ENCODE measurements around the gene CALB2. TPM values are rescaled to one million over a fixed set of nuclear protein-coding genes. Genes with fewer than 3 reads are reported as not detected.

Gene CALB2
- total RNA-seq, 3 donors from 2014 or later, result 7.5 to 169 (median 22.2) TPM

DNA sequence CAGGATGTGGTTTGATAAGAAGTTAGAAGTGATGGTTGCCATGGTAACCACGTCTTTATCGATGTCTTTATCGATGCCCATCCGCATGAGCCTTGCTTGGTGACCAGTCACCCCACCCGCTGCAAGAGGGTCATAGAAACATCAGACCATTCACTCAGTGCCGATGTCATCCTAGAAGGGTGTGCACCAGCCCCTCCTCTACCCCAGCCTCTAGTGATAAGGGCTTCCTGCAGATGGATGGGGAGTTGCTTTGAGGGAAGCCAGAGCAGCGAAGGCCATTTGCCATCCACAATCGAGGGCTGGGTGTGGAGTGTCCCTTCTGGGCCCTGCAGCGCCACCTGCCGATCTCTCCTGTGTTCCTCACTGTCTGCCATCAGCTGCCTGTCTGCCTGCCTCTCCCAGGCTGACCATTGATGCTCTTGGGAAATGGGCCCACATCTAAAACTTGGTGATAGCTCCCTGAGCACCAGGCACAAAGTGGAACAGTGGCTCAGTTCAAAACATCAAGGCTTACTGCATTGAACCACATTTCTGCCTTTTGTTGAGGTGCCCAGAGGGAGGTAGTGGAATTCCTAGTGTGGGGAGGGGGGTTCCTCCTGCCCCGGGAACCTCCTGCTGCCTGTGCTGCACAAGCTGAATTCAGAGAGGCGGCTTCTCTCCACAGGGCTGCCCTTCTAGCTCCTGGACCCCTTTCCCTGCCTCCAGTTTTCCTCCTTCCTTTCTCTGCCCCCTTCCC is 8.9 kb downstream of the CALB2 start:
- no peak for DNase-seq (ENCODE audit: low spot score in 2 of 2)
- intact Hi-C loops (cut with DNase I; ENCODE audit: low total_unique reads), result no loop called here
- H3K27ac ChIP-seq, result no peak overlapping the region

DNA sequence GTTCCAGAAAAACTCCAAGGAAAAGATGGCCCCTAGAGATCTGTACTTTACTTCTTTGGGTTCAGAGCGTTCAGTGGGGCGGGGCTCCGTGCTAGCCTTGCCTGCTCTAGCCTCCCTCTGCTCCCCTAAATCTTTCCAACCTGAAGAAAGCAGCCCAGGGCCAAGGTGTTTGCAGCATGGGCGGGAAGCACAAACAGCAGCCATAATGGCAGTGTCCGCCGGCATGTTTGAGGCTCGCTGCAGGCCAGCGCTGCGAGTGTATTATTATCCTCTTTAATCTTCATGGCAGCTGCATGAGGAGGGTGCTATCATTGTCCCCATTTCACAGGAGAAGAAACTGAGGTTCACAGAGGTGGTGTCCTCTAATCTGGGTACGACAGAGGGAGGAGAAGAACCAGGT is 10.4 kb downstream of the CALB2 start:
- TF ChIP-seq, protein P1, sequence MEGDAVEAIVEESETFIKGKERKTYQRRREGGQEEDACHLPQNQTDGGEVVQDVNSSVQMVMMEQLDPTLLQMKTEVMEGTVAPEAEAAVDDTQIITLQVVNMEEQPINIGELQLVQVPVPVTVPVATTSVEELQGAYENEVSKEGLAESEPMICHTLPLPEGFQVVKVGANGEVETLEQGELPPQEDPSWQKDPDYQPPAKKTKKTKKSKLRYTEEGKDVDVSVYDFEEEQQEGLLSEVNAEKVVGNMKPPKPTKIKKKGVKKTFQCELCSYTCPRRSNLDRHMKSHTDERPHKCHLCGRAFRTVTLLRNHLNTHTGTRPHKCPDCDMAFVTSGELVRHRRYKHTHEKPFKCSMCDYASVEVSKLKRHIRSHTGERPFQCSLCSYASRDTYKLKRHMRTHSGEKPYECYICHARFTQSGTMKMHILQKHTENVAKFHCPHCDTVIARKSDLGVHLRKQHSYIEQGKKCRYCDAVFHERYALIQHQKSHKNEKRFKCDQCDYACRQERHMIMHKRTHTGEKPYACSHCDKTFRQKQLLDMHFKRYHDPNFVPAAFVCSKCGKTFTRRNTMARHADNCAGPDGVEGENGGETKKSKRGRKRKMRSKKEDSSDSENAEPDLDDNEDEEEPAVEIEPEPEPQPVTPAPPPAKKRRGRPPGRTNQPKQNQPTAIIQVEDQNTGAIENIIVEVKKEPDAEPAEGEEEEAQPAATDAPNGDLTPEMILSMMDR (IDR thresholded peaks at IDR 0.05), result no peak
- TF ChIP-seq POLR2A (IDR thresholded peaks at IDR 0.05), result no peak
- no peak for TF ChIP-seq POLR2AphosphoS5 (IDR thresholded peaks at IDR 0.05)
- Histone ChIP-seq H3K27me3 (no peaks in the 10 kb centered on the region), H3K4me1 (no peaks in the 10 kb centered on the region), H3K9me3 (no peaks in the 10 kb centered on the region), H3K36me3 (no peaks in the 10 kb centered on the region), H3K4me3 (no peak overlapping the region), H3K27ac (no peak overlapping the region)
- intact Hi-C loops (cut with DNase I; ENCODE audit: low total_unique reads), result no loop called here
- peak in 1 of 2 donors; percentile 22 for DNase-seq (ENCODE audit: low spot score in 2 of 2)

More for the DNA sequence above, 8.9 kb downstream of the CALB2 start:
- Histone ChIP-seq H3K4me3 (no peak overlapping the region), H3K27me3 (no peaks in the 10 kb centered on the region), H3K36me3 (no peaks in the 10 kb centered on the region), H3K4me1 (no peaks in the 10 kb centered on the region), H3K9me3 (no peaks in the 10 kb centered on the region)
- TF ChIP-seq, protein P1 (IDR thresholded peaks at IDR 0.05), result peak in 1 of 3 donors; percentile 9
- no peak for TF ChIP-seq POLR2A (IDR thresholded peaks at IDR 0.05)
- no peak for TF ChIP-seq POLR2AphosphoS5 (IDR thresholded peaks at IDR 0.05)

DNA sequence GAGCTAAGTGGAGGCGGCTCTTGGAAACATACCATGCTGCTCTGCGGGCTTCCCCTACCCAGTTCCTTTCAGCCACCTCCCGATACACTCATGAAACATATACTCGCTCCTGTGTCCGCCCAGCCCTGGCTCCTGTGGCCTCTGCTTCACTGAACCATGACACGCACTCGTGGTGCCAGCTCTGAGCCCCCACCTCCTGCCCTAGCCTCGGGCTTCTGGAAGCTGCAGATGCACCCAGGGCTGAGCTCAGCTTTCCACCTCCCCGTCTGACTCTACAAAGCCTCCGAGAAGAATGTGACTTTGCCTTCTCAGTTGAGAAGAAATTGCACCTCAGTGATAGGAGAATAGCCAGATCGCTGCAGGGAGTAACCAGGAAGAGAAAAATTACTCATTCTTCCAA is 11.0 kb downstream of the CALB2 start:
- Histone ChIP-seq H3K27me3 (no peaks in the 10 kb centered on the region), H3K36me3 (no peaks in the 10 kb centered on the region), H3K27ac (no peak overlapping the region), H3K4me1 (no peaks in the 10 kb centered on the region), H3K4me3 (no peak overlapping the region), H3K9me3 (no peaks in the 10 kb centered on the region)
- intact Hi-C loops (cut with DNase I; ENCODE audit: low total_unique reads), result no loop called here
- TF ChIP-seq POLR2A (IDR thresholded peaks at IDR 0.05) (no peak), POLR2AphosphoS5 (IDR thresholded peaks at IDR 0.05) (no peak)
- TF ChIP-seq, protein P1 (IDR thresholded peaks at IDR 0.05), result no peak
- peak in 1 of 2 donors; percentile 30 for DNase-seq (ENCODE audit: low spot score in 2 of 2)

DNA sequence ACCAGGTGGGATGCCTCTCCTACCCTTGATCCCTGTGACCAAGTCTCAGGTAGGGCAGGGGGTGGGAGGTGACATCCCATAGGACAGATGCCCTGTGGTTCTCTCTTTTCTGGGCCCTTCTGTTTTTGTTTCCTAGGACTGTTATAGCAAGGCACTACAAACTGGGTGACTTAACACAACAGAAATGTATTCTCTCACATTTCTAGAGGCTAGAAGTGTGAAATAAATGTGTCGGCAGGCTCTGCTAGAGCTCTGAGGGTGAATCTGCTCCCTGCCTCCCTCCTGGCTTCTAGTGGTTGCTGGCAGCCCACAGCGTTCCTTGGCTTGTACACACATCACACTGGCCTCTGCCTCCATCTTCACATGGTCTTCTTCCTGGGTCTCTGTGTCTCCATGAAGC is 12.7 kb downstream of the CALB2 start:
- intact Hi-C loops (cut with DNase I; ENCODE audit: low total_unique reads), result no loop called here
- Histone ChIP-seq H3K9me3 (no peaks in the 10 kb centered on the region), H3K4me1 (no peaks in the 10 kb centered on the region), H3K4me3 (no peak overlapping the region), H3K27me3 (no peaks in the 10 kb centered on the region), H3K27ac (no peak overlapping the region), H3K36me3 (no peaks in the 10 kb centered on the region)
- TF ChIP-seq POLR2A (IDR thresholded peaks at IDR 0.05) (no peak), POLR2AphosphoS5 (IDR thresholded peaks at IDR 0.05) (no peak)
- TF ChIP-seq, protein P1 (IDR thresholded peaks at IDR 0.05), result no peak
- no peak for DNase-seq (ENCODE audit: low spot score in 2 of 2)

DNA sequence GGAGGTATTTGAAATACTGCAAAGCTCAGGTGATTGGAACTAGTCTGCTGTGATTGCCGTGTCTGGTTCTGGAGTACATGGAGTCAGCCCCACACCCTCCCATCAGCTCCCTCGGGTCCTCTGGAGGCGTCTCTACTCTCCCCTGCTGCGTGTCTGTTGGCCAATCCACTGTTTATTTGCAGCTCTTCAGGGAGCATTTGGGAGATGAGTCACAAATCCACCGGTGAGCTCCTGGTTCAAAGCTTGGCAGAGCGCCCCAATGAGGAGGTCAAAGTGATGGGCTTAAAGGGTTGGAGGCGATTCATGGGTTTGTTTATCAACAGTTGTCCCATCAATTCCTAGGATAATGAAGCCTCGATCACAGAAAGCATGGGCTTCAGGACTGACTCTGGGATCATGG is 14.6 kb downstream of the CALB2 start:
- intact Hi-C loops (cut with DNase I; ENCODE audit: low total_unique reads), result no loop called here
- no peaks in the 10 kb centered on the region for H3K27me3 ChIP-seq
- TF ChIP-seq POLR2A (IDR thresholded peaks at IDR 0.05) (no peak), POLR2AphosphoS5 (IDR thresholded peaks at IDR 0.05) (no peak)
- TF ChIP-seq, protein P1 (IDR thresholded peaks at IDR 0.05), result no peak
- H3K4me3 ChIP-seq, result no peak overlapping the region
- DNase-seq (ENCODE audit: low spot score in 2 of 2), result peak in 1 of 2 donors; percentile 36
- H3K9me3 ChIP-seq, result no peaks in the 10 kb centered on the region
- no peaks in the 10 kb centered on the region for H3K36me3 ChIP-seq
- no peak overlapping the region for H3K27ac ChIP-seq
- no peaks in the 10 kb centered on the region for H3K4me1 ChIP-seq
